AG10803 (cell line): Measurements from ENCODE around the gene PLLP.
A peak's percentile ranks its signal among the peaks of the same experiment; 100 is the strongest.

ENCODE experiments used
- DNase-seq: peaks from one replicate; pipeline ENCODE4 v3.0.0; 2010; ENCODE audit warnings: low read depth
- H3K4me3 ChIP-seq: 2 replicates; pipeline ENCODE4 v1.5.1; 2011; ENCODE audit warnings: mild to moderate bottlenecking, low read length, control low read depth
- TF ChIP-seq, protein P1 (sequence below): conservative IDR thresholded peaks from 2 replicates; pipeline ENCODE4 v1.5.1; 2011; ENCODE audit warnings: mild to moderate bottlenecking, low read length, control low read depth, inconsistent platforms

PLLP gene

DNA sequence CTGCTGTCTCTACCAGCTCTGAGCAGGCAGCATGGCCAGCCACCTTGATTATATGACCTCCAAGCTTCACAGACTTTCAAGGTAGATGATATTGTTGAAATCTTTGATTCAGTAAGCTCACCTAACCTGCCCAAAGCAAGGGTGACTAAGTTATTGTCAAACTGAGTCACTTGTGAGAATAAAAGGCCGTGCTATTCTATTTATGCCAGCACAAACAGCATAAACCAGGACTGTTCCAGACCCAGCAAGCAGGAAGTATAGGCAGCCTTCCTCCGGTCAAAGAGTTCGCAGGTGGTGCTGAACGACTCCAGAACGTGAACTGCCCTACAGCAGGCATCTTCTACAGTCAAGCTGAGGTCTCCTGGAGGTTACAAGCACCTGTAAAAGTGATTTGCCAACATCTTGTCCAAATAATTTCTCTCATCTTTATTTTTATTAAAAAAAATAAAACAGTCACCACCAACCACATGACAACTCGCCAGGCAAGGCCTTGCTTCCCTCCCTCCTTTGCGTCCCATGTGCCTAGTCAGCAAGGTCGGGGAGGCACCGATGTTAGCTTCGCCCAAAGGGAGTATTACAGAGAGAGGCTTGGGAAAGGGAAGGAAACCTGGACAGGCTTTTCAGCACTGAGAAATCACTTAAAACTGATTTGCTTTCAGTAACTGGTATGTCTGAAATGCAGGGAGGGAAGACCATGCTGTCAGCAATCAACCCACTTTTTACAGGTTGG is 28.6 kb downstream of the PLLP start:
- no peak overlapping the region for H3K4me3 ChIP-seq
- no peak for DNase-seq
- TF ChIP-seq, protein P1, sequence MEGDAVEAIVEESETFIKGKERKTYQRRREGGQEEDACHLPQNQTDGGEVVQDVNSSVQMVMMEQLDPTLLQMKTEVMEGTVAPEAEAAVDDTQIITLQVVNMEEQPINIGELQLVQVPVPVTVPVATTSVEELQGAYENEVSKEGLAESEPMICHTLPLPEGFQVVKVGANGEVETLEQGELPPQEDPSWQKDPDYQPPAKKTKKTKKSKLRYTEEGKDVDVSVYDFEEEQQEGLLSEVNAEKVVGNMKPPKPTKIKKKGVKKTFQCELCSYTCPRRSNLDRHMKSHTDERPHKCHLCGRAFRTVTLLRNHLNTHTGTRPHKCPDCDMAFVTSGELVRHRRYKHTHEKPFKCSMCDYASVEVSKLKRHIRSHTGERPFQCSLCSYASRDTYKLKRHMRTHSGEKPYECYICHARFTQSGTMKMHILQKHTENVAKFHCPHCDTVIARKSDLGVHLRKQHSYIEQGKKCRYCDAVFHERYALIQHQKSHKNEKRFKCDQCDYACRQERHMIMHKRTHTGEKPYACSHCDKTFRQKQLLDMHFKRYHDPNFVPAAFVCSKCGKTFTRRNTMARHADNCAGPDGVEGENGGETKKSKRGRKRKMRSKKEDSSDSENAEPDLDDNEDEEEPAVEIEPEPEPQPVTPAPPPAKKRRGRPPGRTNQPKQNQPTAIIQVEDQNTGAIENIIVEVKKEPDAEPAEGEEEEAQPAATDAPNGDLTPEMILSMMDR, result no peak

DNA sequence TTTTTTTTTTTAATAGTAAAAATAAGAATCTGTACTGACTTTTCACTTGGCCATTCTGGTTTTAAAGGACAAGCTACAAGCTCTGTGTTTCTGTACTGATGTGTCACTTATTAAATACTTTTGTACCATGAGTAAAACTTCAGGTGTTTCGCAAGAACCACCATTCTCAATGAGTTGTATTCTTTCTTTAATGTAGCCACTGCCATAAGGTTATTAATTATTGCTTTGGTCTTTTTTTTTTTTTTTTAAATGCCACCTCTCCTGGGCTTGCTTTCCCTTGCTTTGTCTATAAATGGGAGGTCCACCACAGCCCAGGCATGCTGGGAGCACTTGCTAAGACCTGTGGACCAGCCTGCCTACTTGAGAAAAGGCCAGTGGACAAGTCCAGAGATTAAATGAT is 31.0 kb downstream of the PLLP start:
- DNase-seq, result no peak
- TF ChIP-seq, protein P1, result no peak
- H3K4me3 ChIP-seq, result no peak overlapping the region

DNA sequence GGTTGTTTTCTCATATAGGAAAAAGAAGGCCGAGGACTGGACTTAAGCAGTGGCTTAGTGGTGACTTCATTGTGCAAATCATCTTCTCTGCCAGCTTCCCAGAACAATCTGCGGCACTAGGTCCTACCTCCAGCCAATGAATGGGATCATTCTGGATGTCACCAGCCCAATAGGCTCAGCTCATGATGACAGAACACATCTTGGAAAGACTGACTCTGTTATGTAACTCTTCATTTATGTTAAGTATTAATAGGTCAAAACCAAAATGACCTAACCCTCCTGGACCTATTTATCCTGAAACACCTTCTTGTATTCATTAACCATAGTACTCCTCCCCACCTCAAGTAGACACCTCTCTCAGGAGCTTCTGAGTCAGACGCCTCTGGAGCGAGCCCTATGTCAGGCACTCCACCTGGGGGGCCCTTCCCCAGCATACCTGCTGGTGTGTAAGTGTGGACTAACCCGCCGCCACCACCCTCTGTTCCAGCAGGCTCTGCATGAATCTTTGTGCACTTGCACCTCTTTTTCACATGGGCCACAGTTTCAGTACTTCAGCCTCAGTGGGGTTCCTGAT is 32.2 kb downstream of the PLLP start:
- TF ChIP-seq, protein P1, result no peak
- no peak for DNase-seq
- H3K4me3 ChIP-seq, result no peak overlapping the region

DNA sequence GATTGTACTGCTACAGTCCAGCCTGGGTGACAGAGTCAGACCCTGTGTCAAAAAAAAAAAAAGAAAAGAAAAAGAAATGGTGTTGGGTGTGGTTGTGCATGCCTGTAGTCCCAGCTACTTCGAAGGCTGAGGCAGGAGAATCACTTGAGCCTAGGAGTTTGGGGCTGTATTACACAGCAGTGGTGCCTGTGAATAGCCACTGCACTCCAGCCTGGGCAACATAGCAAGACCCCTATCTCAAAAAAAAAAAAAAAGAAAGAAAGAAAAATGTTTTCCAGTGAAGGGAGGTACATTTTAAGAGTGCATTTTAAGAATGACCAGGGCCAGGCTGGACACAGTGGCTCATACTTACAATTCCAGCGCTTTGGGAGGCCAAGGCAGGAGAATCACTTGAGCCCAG is 33.1 kb downstream of the PLLP start:
- no peak for DNase-seq
- TF ChIP-seq, protein P1, result no peak
- no peak overlapping the region for H3K4me3 ChIP-seq

DNA sequence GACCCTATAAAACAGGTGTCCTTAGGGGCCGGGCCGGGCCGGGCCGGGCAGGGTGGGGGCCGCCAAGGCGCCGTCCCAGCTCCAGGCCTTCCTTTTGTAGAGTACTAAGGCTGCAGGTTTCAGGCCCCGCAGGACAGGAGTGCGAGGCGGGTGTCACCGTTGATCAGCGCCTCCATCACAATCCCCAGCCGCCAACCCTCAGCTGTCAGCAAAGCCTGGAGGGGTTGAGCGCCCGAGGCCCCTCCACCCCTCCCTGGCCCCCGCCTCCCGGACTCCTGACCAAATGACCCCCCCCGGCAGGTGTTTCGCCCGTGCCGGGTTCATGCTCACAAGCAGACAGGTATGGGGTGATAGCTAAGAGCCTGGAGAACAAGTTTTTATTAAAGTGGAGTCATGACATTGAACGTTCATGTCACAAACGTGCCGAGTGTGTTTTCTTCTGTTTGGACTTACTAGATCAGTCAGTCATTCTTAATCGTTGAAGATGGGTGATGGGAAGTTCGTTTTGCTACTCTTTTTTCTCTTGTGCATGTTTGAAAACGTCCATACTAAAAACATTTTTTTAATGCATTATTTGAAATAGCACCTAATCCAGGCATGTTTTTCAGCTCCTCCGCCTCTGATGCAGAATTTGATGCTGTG is 38.9 kb downstream of the PLLP start:
- peak overlapping the region; percentile 74 for H3K4me3 ChIP-seq
- peak; percentile 12 for DNase-seq
- TF ChIP-seq, protein P1, result no peak

DNA sequence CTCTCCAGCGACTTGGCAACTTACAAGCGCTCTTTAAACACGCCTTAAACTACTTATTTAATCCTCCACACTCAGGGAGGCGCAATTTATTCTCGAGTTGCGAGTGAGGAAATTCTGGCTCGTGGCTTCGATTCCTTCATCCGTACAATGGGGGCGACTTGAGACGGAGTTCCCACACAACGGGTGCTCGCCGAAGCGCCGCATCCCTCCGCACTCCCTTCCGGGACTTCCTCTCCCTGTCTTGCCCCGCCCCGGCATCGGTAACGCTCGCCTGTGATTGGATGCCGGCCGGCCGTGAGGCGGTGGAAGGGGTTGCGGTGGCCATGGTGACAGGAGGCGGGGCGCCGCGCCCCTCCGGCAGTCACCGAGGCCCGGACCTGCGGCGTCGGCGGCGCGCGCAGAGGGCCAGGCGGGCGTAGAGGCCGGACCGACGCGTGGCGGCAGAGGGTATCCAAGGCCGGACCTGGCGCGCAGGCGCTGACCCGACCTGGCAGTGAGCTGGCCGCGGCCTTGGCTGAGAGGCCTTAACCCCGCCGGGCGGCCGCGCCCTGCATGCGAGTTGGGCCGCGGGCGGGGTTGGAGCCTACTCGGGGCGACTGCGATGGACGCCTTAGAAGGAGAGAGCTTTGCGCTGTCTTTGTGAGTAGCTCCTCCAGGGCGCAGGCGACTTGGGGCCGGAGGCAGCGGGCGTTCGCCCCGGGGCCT is 39.6 kb downstream of the PLLP start, which contains the start of gene ARL2BP:
Gene ARL2BP (plus strand): TSS at position 493 of the 705 bp plus-strand sequence. CDS start 109 bp downstream, at position 602.
- peak; percentile 98 for DNase-seq
- TF ChIP-seq, protein P1, result 0 out of 2 replicates have a peak, but pooled peaks have one; percentile 18
- H3K4me3 ChIP-seq, result peak within 1 kb of the TSS; percentile 74
